ENCODE data around the gene VIL1. TPM values are rescaled to one million over a fixed set of nuclear protein-coding genes. Genes with fewer than 3 reads are reported as not detected.
A peak's percentile ranks its signal among the peaks of the same experiment; 100 is the strongest.

Gene VIL1
- total RNA-seq, 4 donors from 2014 or later: not detected

DNA sequence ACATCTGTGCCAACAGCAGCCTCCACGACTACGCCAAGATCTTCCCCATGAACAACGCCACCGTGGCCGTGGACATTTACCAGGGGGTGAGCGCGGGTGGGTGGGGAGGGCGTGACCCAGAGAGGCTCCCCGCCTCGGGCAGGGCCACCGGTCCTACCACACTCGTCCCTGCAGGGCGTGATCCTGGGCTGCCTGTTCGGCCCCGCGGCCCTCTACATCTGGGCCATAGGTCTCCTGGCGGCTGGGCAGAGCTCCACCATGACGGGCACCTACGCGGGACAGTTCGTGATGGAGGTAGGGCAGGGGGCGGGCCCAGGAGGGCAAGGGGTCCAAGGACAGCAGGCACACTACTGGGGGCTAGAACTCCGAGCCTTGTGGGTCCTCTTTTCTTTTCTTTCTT, 27.7 kb upstream of the VIL1 start:
- Histone ChIP-seq H3K27ac (no peak overlapping the region), H3K36me3 (no peaks in the 10 kb centered on the region), H3K4me1 (peaks cover 0 to 24% (median 10%) of the 10 kb centered on the region in 4 donors), H3K9me3 (no peaks in the 10 kb centered on the region), H3K4me3 (no peak overlapping the region), H3K27me3 (no peaks in the 10 kb centered on the region)
- no peak for TF ChIP-seq POLR2A (IDR thresholded peaks at IDR 0.05)
- TF ChIP-seq EP300 (IDR thresholded peaks at IDR 0.05): no peak
- TF ChIP-seq, protein P1, sequence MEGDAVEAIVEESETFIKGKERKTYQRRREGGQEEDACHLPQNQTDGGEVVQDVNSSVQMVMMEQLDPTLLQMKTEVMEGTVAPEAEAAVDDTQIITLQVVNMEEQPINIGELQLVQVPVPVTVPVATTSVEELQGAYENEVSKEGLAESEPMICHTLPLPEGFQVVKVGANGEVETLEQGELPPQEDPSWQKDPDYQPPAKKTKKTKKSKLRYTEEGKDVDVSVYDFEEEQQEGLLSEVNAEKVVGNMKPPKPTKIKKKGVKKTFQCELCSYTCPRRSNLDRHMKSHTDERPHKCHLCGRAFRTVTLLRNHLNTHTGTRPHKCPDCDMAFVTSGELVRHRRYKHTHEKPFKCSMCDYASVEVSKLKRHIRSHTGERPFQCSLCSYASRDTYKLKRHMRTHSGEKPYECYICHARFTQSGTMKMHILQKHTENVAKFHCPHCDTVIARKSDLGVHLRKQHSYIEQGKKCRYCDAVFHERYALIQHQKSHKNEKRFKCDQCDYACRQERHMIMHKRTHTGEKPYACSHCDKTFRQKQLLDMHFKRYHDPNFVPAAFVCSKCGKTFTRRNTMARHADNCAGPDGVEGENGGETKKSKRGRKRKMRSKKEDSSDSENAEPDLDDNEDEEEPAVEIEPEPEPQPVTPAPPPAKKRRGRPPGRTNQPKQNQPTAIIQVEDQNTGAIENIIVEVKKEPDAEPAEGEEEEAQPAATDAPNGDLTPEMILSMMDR (IDR thresholded peaks at IDR 0.05): no peak
- WGBS, 2 donors: 88 to 93% methylated on average over 22 to 23 of the region's 23 CpGs
- no peak for DNase-seq (ENCODE audit: low spot score in 2 of 2)

- H3K27me3 ChIP-seq: no peaks in the 10 kb centered on the region
- H3K27ac ChIP-seq: no peak overlapping the region
- no peak overlapping the region for H3K4me3 ChIP-seq
- H3K4me1 ChIP-seq: peaks cover 0 to 24% (median 14%) of the 10 kb centered on the region in 4 donors
- no peaks in the 10 kb centered on the region for H3K9me3 ChIP-seq
- no peak for DNase-seq (ENCODE audit: low spot score in 2 of 2)
- TF ChIP-seq, protein P1 (IDR thresholded peaks at IDR 0.05): no peak
- TF ChIP-seq EP300 (IDR thresholded peaks at IDR 0.05) (no peak), POLR2A (IDR thresholded peaks at IDR 0.05) (no peak)
- H3K36me3 ChIP-seq: no peaks in the 10 kb centered on the region
- 83 to 93% methylated on average over 5 of the region's 5 CpGs for WGBS, 2 donors
These were observed 26.5 kb upstream of the VIL1 start for GRCh38 chr2:218392459-218392858.

DNA sequence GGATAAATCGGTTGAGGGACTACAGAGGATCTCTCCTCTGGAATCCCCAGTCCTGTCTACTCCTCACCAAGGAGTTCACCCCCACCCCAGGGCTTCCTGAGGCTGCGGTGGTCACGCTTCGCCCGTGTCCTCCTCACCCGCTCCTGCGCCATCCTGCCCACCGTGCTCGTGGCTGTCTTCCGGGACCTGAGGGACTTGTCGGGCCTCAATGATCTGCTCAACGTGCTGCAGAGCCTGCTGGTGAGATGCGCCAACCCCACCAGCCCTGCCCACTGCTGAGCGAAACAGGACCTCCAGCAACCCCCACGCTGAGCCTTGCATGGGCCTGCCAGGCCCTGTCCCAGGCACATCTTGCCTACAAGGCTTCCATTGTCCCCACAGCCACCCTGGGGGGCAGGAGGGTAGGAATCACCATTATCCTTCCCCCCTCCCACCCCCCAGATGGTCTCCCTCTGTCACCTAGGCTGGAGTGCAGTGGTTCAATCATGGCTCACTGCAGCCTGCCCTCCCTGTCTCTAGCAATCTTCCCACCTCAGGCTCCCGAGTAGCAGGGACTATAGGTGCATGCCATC, 25.9 kb upstream of the VIL1 start:
- Histone ChIP-seq H3K9me3 (no peaks in the 10 kb centered on the region), H3K4me1 (peaks cover 0 to 24% (median 18%) of the 10 kb centered on the region in 4 donors), H3K4me3 (no peak overlapping the region), H3K27me3 (no peaks in the 10 kb centered on the region), H3K36me3 (no peaks in the 10 kb centered on the region), H3K27ac (no peak overlapping the region)
- TF ChIP-seq EP300 (IDR thresholded peaks at IDR 0.05) (no peak), POLR2A (IDR thresholded peaks at IDR 0.05) (no peak)
- TF ChIP-seq, protein P1 (IDR thresholded peaks at IDR 0.05): no peak
- WGBS, 2 donors: 73 to 79% methylated on average over 16 of the region's 16 CpGs
- no peak for DNase-seq (ENCODE audit: low spot score in 2 of 2)

- 56 to 65% methylated on average over 8 of the region's 8 CpGs for WGBS, 2 donors
- H3K9me3 ChIP-seq: no peaks in the 10 kb centered on the region
- H3K4me3 ChIP-seq: no peak overlapping the region
- H3K36me3 ChIP-seq: no peaks in the 10 kb centered on the region
- TF ChIP-seq POLR2A (IDR thresholded peaks at IDR 0.05): no peak
- no peak for TF ChIP-seq EP300 (IDR thresholded peaks at IDR 0.05)
- TF ChIP-seq, protein P1 (IDR thresholded peaks at IDR 0.05): no peak
- no peaks in the 10 kb centered on the region for H3K27me3 ChIP-seq
- no peak for DNase-seq (ENCODE audit: low spot score in 2 of 2)
- H3K27ac ChIP-seq: peak overlapping the region in 2 of 4 donors; percentile 7 to 15
- peaks cover 0 to 26% (median 20%) of the 10 kb centered on the region in 4 donors for H3K4me1 ChIP-seq
These were observed 25.1 kb upstream of the VIL1 start for GRCh38 chr2:218393750-218394290.

GRCh38 chr2:218394298-218395089, 24.4 kb upstream of the VIL1 start:
- no peaks in the 10 kb centered on the region for H3K27me3 ChIP-seq
- H3K27ac ChIP-seq: peak overlapping the region in 3 of 4 donors; percentile 15 to 100 (median 99)
- H3K9me3 ChIP-seq: no peaks in the 10 kb centered on the region
- H3K4me1 ChIP-seq: peaks cover 0 to 26% (median 20%) of the 10 kb centered on the region in 4 donors
- H3K4me3 ChIP-seq: no peak overlapping the region
- no peaks in the 10 kb centered on the region for H3K36me3 ChIP-seq
- 77 to 86% methylated on average over 11 to 13 of the region's 13 CpGs for WGBS, 2 donors
- DNase-seq (ENCODE audit: low spot score in 2 of 2): peak in 1 of 2 donors; percentile 14
- TF ChIP-seq POLR2A (IDR thresholded peaks at IDR 0.05) (no peak), EP300 (IDR thresholded peaks at IDR 0.05) (no peak)
- TF ChIP-seq, protein P1 (IDR thresholded peaks at IDR 0.05): no peak

Measured in tibial nerve (tissue), 4 donors.